Stromal cell of bone marrow (primary cell): ENCODE data around the gene RBM10.

ENCODE experiments used
- DNase-seq: peaks from one replicate; pipeline ENCODE4 v3.0.0-alpha.2; 2012; ENCODE audit warnings: low read depth

RBM10 gene

DNA sequence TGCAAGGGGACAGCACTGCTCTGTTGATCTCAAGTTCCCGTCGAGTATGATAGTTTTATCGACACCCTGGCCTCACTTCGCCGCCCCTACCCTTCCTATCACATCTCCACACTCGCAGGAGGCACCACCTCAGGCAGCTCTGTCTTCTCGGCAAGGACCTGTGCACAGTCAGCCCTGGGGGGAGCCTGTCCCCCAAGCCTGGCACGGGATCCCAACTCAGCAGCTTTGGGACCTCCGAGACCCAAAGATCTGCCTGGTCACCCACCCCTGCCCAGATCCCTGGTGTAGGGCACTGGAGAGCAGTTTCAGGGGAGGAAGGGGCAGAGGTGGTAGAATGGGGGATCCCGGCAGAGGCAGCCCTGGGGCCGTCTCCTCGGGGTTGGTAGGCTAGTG, 30.6 kb downstream of the RBM10 start:
- no peak for DNase-seq

DNA sequence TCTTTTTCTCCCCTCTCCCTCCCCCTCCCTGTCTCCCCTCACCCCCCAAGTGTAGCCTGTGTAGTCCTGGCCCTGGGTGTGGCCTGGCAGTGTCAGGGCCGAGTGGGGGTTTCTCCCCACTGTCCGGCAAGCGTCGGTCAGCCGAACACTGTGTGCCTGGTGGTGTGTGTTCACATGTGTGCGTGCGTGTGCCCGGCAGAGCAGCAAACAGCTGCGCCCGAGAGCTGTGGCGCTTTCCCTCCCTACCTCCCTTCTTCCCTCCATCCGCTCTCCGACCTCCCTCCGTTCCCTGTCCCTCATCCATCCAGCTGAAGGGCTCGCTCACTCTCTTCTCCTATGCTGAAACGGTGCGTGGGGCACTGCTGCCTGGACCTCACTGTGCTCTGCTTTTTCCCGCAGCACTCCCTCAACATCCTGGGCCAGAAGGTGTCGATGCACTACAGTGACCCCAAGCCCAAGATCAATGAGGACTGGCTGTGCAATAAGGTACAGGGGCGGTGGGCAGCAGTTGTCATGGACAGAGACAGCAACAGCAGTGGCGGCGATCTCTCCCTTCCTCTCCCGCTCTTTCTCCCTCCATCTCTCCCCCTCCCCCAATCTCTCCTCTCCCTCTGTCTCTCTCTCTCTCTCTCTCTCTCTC, 31.2 kb downstream of the RBM10 start:
- no peak for DNase-seq

GRCh38 chrX:47177079-47177478, 32.1 kb downstream of the RBM10 start:
- no peak for DNase-seq

GRCh38 chrX:47178337-47178736, 33.3 kb downstream of the RBM10 start:
- DNase-seq, result no peak

GRCh38 chrX:47179221-47179927, 34.4 kb downstream of the RBM10 start:
- DNase-seq, result no peak

DNA sequence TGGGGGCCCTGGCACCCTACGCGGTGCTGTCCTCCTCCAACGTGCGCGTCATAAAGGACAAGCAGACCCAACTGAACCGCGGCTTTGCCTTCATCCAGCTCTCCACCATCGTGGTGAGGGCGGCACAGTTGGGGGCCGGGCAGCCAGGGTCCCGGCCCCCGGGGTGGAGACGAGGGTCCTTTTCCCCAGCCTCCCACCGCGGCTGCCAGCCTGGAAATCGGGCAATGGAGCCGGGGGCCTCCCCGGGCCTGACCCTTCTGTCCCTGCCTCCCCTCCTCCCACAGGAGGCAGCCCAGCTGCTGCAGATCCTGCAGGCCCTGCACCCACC, 34.9 kb downstream of the RBM10 start:
- no peak for DNase-seq

GRCh38 chrX:47180346-47180745, 35.3 kb downstream of the RBM10 start:
- DNase-seq, result no peak

DNA sequence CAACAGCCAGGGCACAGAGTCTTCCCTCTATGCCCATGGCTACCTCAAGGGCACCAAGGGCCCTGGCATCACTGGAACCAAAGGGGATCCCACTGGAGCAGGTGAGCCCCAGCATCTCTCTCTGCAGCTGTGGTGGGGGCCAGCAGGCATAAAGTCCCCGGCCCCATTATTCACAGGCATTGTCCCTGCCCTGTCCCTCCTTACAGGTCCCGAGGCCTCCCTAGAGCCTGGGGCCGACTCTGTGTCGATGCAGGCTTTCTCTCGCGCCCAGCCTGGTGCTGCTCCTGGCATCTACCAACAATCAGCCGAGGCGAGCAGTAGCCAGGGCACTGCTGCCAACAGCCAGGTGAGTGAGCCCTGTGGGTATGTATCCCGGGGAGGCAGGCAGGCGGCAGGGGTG, 36.3 kb downstream of the RBM10 start:
- DNase-seq, result no peak

DNA sequence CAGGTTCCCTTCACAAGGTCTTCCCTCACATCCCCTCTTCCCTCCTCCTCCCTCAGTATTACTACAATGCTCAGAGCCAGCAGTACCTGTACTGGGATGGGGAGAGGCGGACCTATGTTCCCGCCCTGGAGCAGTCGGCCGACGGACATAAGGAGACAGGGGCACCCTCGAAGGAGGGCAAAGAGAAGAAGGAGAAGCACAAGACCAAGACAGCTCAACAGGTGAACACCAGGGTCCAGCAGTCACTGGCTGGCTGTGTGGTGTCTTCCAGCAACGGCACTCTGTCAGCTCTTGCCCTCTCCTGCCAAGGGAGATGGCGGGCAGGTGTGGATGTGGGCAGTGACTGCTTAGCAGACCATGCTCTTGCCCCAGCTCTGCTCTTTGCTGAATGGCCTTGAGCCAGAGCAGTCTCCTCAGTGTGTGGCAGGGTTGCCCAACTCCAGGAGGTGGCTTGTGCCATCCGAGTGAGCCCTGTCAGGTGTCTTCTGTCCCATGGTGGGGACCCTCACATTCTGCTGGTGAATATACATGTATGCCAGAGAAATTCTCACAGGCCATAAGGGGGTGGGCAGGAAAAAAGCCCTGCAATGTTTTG, 37.2 kb downstream of the RBM10 start:
- no peak for DNase-seq

GRCh38 chrX:47184486-47184885, 39.5 kb downstream of the RBM10 start:
- DNase-seq, result no peak

DNA sequence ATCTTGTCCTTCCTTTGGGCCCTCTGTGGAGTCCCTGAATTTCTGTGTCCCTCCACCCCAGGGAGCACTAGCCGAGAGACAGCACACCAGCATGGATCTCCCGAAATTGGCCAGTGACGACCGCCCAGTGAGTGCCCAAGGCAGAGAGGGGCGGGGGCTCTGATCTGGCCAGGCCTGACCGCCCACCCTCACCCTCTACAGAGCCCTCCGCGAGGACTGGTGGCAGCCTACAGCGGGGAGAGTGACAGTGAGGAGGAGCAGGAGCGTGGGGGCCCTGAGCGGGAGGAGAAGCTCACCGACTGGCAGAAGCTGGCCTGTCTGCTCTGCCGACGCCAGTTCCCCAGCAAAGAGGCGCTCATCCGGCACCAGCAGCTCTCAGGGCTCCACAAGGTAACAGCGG, 40.2 kb downstream of the RBM10 start:
- no peak for DNase-seq

DNA sequence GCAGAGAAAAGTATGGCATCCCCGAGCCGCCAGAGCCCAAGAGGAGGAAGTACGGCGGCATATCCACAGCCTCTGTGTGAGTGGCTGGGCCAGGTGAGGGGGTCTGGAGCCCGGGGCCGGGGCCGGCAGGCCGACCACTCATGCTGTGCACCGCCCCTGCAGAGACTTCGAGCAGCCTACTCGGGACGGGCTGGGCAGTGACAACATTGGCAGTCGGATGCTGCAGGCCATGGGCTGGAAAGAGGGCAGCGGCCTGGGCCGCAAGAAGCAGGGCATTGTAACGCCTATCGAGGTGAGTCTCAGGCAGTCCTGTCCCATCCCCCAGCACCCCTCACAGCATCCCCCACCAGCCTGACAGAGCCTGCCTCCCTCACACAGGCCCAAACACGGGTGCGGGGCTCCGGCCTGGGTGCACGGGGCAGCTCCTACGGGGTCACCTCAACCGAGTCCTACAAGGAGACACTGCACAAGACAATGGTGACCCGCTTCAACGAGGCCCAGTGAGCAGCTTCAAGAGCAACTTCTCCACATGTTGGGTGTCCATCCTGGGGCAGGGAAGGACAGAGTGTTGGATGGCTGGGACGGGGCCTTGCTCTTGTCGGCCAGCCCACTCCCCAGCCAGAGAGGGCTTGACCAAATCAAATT, 41.2 kb downstream of the RBM10 start:
- DNase-seq, result no peak

- DNase-seq, result no peak
Observed at GRCh38 chrX:47187106-47187677, 42.2 kb downstream of the RBM10 start.

DNA sequence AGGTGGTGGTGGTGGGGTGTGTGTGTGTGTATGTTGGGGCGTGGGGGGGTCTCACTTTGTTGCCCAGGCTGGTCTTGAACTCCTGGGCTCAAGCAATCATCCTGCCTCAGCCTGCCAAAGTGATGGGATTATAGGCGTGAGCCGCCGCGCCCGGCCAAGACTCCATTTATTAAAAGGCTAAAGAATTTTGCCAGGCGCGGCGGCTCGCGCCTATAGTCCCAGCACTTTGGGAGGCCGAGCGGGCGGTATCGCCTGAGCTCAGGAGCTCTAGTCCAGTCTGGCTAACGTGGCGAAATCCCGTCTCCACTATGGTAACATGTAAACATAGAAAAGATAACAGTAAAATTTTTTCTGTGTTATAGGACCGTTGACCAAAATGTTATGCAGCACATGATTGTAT, 44.9 kb downstream of the RBM10 start:
- no peak for DNase-seq

- DNase-seq, result peak; percentile 84
Observed at GRCh38 chrX:47190445-47191269, 45.6 kb downstream of the RBM10 start.

- DNase-seq, result no peak
Observed at GRCh38 chrX:47191331-47191730, 46.3 kb downstream of the RBM10 start.

- no peak for DNase-seq
Observed at GRCh38 chrX:47191806-47192401, 46.9 kb downstream of the RBM10 start.

- peak; percentile 88 for DNase-seq
Observed at GRCh38 chrX:47193475-47194193, 48.6 kb downstream of the RBM10 start, which contains the start of gene UBA1. Gene UBA1, plus strand, starts transcription at chrX:47193829. Its CDS starts 4,974 bp downstream, at chrX:47198803.

- no peak for DNase-seq
Observed at GRCh38 chrX:47194194-47194787, 49.3 kb downstream of the RBM10 start.

DNA sequence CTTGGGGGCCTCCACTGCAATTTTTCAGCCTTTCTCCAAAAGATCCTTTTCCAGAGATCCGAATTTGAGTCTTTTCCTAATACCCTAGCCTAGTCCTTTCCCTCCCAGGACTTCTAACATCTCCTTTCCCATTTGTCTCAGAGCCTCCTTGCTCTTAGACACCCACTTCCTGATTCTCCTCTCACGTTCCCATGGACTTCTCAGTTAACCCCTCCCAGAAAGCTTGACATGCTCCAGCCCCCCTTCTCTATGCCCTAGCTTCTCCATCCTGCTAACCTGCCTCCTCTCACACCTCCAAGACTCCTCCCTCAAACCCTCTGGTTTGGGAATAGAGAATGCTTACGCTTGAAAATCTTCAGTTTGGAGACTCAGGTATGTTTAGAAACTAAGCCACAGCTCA, 51.1 kb downstream of the RBM10 start:
- DNase-seq, result no peak
